Gastroesophageal sphincter (tissue), 4 donors: Measurements from ENCODE around the gene COQ3. TPM values are rescaled to one million over a fixed set of nuclear protein-coding genes. Genes with fewer than 3 reads are reported as not detected.
A peak's percentile ranks its signal among the peaks of the same experiment; 100 is the strongest.

ENCODE experiments used
- ATAC-seq: fragments of 150-250 bp; one replicate; pipeline ENCODE4 v1.9.1; 2016; ENCODE audit warnings: mild to moderate bottlenecking, moderate library complexity
- H3K27ac ChIP-seq, 4 donors: fragments of 200-600 bp; sonication (generic) in 3 of 4; 1 replicate in 3 of 4; 2 replicates in 1 of 4; pipeline ENCODE4 v1.5.1; 2016 to 2019
- H3K27me3 ChIP-seq: fragments of 200-600 bp; sonication (generic); one replicate; pipeline ENCODE4 v1.5.1; 2019
- H3K36me3 ChIP-seq, 2 donors: fragments of 200-600 bp; sonication (generic); one replicate each; pipeline ENCODE4 v1.5.1; 2019; ENCODE audit warnings: control low read depth in 1 of 2
- H3K4me1 ChIP-seq, 3 donors: fragments of 200-600 bp; sonication (generic); 1 replicate in 2 of 3; 2 replicates in 1 of 3; pipeline ENCODE4 v1.5.1; 2016 to 2019; ENCODE audit warnings: control low read depth in 2 of 3
- H3K4me3 ChIP-seq, 2 donors: fragments of 200-600 bp; sonication (generic); one replicate each; pipeline ENCODE4 v1.5.1; 2019; ENCODE audit warnings: mild to moderate bottlenecking in 1 of 2, moderate library complexity in 1 of 2
- H3K9me3 ChIP-seq, 3 donors: fragments of 200-600 bp; sonication (generic); one replicate each; pipeline ENCODE4 v1.5.1; 2017 to 2019; ENCODE audit warnings: control low read depth in 2 of 3
- EP300 ChIP-seq: sonication (generic); formaldehyde crosslinking; IDR thresholded peaks from one replicate; pipeline ENCODE4 v1.6.1; 2017; ENCODE audit warnings: antibody characterized with exemption, mild to moderate bottlenecking
- POLR2A ChIP-seq, 2 donors: fragments of 450-650 bp; IDR thresholded peaks; one replicate each; pipeline ENCODE4 v1.6.1; 2017; ENCODE audit warnings: antibody characterized with exemption in 2 of 2, mild to moderate bottlenecking in 2 of 2, moderate library complexity in 1 of 2
- POLR2AphosphoS5 ChIP-seq: sonication (generic); formaldehyde crosslinking; IDR thresholded peaks from one replicate; pipeline ENCODE4 v1.6.1; 2017; ENCODE audit warnings: antibody characterized with exemption
- WGBS, 2 donors: methylation state at CpG; one replicate each; pipeline ENCODE4 v1.1.5; 2018; ENCODE audit warnings: low coverage in 1 of 2; 5-methylcytosine and 5-hydroxymethylcytosine counted together
- total RNA-seq, 4 donors: library from RNA; depleted of rRNA; stranded (reverse); fragments of >200 nt; gene quantifications; one replicate each; pipeline ENCODE4 v1.1.0, GENCODE V29; 2016
- TF ChIP-seq, protein P1 (sequence below), 4 experiments: fragments of 200-600 bp in 2 of 4; fragments of 450-650 bp in 2 of 4; sonication (generic) in 1 of 4; IDR thresholded peaks; one replicate each; pipeline ENCODE4 v1.5.1; 2017 to 2019; ENCODE audit warnings: antibody characterized with exemption in 4 of 4, mild to moderate bottlenecking in 2 of 4, moderate library complexity in 2 of 4

COQ3 gene
- total RNA-seq, 4 donors from 2014 or later = 3.2 to 13.4 (median 7.8) TPM

DNA sequence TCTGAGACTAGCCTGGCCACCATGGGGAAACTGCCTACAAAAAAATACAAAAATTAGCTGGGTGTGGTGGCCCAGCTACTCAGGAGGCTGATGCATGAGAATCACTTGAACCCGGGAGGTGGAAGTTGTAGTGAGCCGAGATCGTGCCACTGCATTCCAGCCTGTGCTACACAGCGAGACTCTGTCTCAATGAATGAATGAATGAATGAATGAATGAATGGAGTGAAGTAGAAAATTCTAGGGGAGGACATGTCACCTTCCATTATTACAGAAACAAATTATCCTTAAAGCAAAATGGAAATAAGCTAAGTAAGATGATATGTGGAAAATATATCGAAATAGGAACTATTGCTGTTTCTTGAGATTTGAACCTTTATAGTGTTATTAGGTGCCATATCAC is 34.0 kb upstream of the COQ3 start:
- Histone ChIP-seq H3K27ac (no peak overlapping the region), H3K4me3 (no peak overlapping the region), H3K27me3 (no peaks in the 10 kb centered on the region), H3K36me3 (peaks cover 0 to 18% of the 10 kb centered on the region in 2 donors), H3K4me1 (peaks cover 17 to 40% (median 23%) of the 10 kb centered on the region in 3 donors), H3K9me3 (no peaks in the 10 kb centered on the region)
- no peak for ATAC-seq
- WGBS, 2 donors = 94 to 100% methylated on average over 3 to 5 of the region's 5 CpGs
- no peak for TF ChIP-seq POLR2A (IDR thresholded peaks at IDR 0.05)
- no peak for TF ChIP-seq POLR2AphosphoS5
- TF ChIP-seq, protein P1, sequence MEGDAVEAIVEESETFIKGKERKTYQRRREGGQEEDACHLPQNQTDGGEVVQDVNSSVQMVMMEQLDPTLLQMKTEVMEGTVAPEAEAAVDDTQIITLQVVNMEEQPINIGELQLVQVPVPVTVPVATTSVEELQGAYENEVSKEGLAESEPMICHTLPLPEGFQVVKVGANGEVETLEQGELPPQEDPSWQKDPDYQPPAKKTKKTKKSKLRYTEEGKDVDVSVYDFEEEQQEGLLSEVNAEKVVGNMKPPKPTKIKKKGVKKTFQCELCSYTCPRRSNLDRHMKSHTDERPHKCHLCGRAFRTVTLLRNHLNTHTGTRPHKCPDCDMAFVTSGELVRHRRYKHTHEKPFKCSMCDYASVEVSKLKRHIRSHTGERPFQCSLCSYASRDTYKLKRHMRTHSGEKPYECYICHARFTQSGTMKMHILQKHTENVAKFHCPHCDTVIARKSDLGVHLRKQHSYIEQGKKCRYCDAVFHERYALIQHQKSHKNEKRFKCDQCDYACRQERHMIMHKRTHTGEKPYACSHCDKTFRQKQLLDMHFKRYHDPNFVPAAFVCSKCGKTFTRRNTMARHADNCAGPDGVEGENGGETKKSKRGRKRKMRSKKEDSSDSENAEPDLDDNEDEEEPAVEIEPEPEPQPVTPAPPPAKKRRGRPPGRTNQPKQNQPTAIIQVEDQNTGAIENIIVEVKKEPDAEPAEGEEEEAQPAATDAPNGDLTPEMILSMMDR (IDR thresholded peaks at IDR 0.05) = no peak
- TF ChIP-seq EP300 = no peak

DNA sequence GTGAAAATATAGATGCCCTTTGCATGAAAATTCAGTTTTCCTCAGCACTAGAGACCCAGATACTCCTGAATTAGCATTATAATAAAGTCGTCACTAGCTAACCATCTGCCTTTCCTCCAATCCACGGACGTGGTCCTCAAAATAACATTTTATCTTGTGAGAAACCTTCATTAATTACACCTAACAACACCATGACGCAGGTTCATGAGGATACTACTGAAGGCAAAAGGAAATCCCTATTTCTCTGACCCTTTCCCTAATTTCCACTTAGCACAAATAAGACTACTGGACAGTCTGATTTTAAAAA is 32.4 kb upstream of the COQ3 start:
- TF ChIP-seq POLR2A (IDR thresholded peaks at IDR 0.05) = no peak
- no peak for TF ChIP-seq POLR2AphosphoS5
- TF ChIP-seq, protein P1 (IDR thresholded peaks at IDR 0.05) = no peak
- TF ChIP-seq EP300 = no peak
- no peak for ATAC-seq
- H3K27ac ChIP-seq = peak overlapping the region; percentile 95 to 100 (median 98)
- 22 to 23% methylated on average over 4 of the region's 4 CpGs for WGBS, 2 donors
- peaks cover 21 to 55% (median 31%) of the 10 kb centered on the region in 3 donors for H3K4me1 ChIP-seq
- peaks cover 0 to 10% of the 10 kb centered on the region in 2 donors for H3K36me3 ChIP-seq
- H3K4me3 ChIP-seq = peak overlapping the region; percentile 70 to 88
- H3K9me3 ChIP-seq = no peaks in the 10 kb centered on the region
- no peaks in the 10 kb centered on the region for H3K27me3 ChIP-seq

DNA sequence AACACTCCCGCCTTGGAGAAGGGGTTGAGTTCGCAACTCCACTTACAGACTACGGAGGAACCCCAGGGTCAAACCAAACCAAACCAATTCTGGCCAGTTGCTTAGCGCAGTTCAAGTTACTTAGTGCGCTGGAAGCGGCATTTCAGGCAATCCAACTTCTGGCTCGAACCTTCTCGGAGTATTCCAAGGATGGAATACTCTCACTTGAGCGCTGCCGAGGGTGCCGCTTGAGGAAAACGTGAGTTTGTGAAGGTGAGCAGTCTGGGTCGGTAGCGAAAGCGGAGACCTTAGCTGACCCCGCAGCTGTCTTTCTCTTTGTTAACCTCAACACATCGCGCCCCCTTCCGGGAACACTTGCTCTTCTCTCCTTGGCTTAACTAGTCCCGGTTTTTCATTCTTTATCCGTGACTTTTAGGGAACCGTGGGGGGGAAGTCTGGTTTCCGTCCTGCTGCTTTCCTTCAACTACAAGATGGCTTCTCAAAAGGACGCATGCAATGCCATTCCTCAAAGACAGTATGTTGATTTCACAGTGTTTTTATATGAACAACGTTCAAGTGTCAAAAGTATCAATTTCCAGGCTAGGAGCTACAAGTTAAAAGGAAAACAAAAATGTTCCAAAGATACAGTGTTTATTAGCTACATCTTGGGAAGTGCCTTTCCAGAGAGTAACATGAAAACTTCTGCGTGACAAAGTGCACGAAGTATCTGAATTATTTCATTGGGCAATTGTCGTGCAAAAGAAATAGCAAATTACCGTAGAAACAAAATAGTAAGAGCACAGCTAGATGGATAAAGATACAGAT is 31.9 kb upstream of the COQ3 start:
- peak; percentile 84 for ATAC-seq
- H3K27me3 ChIP-seq = no peaks in the 10 kb centered on the region
- H3K36me3 ChIP-seq = peaks cover 0 to 4% of the 10 kb centered on the region in 2 donors
- no peaks in the 10 kb centered on the region for H3K9me3 ChIP-seq
- peaks cover 22 to 61% (median 37%) of the 10 kb centered on the region in 3 donors for H3K4me1 ChIP-seq
- 1% methylated on average over 21 to 29 of the region's 29 CpGs for WGBS, 2 donors
- peak overlapping the region; percentile 95 to 100 (median 98) for H3K27ac ChIP-seq
- TF ChIP-seq, protein P1 (IDR thresholded peaks at IDR 0.05) = peak; percentile 12 to 68 (median 44)
- no peak for TF ChIP-seq POLR2AphosphoS5
- no peak for TF ChIP-seq EP300
- peak in 1 of 2 donors; percentile 27 for TF ChIP-seq POLR2A (IDR thresholded peaks at IDR 0.05)
- peak overlapping the region; percentile 70 to 88 for H3K4me3 ChIP-seq

DNA sequence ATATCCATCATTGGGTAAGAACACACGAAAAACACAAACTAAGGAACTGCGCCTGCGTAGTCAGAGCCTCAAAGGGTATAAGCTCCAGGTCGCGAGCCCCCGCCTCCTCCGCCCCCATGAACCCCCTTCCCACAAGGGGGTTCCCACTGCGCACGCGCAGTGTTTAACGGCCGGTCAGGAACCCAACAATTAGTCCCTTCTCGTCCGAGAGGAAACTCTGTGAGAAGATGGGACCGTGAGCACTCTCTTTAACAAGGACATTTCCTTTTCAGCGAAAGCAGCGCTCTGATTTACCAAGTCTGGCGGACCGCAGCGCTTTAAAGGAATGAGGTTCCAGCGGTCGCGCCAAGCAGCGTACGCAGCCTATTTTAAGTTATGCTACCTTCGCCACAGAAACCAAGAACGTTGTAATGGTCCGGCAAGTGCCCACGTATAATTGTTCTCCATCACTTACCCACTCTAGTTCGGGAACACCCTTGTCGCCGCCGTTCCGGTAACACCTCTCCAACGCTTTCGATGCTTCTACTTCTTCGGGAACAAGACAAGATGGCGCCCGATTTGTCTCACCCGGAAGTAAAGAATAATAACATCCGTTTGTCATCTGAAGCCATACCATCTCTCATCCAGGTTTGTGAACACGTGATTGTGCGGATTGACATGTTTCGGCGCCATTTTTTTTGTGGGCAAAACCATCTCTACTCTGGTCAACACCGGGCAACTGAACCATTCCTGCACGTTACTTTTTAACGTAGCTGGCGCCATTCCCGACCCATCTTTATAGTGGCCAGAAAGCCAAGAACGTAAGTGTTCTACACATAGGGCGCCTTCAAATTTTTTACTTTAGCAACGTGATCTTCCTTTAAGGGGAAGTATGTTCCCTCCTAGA is 31.0 kb upstream of the COQ3 start, which contains the start of gene PNISR:
PNISR (minus strand) TSS at position 548 of the 886 bp plus-strand sequence. CDS start 10,649 bp downstream, outside the sequence.
- peak; percentile 97 for ATAC-seq
- Histone ChIP-seq H3K4me3 (peak within 1 kb of the TSS; percentile 70 to 88), H3K36me3 (no peaks in the 10 kb centered on the region), H3K27ac (peak within 1 kb of the TSS; percentile 95 to 100 (median 98)), H3K4me1 (peaks cover 25 to 69% (median 41%) of the 10 kb centered on the region in 3 donors), H3K27me3 (no peaks in the 10 kb centered on the region), H3K9me3 (no peaks in the 10 kb centered on the region)
- 1% methylated on average over 14 to 41 of the region's 53 CpGs for WGBS, 2 donors
- TF ChIP-seq POLR2AphosphoS5 (peak; percentile 49), EP300 (no peak), POLR2A (IDR thresholded peaks at IDR 0.05) (peak in 1 of 2 donors; percentile 53)

DNA sequence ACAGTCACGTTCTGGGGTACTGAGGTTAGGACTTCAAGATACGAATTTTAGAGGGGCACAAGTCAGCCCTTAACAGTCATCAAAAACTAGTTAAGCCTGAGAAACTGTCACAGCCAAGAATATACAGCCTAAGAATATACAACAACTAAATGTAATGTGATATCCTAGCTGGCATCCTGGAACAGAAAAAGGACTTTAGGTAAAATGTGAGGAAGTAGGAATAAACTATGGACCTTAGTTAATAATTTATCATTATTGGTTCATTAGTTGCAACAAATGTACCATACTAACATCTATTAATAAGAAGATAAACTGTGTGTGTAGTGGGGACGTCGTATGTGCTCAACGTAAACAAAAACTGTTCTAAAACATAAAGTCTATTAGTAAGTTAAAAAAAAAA is 30.0 kb upstream of the COQ3 start:
- Histone ChIP-seq H3K4me3 (peak overlapping the region; percentile 70 to 88), H3K9me3 (no peaks in the 10 kb centered on the region), H3K27ac (peak overlapping the region in 3 of 4 donors; percentile 95 to 100 (median 96)), H3K36me3 (no peaks in the 10 kb centered on the region), H3K4me1 (peaks cover 25 to 79% (median 41%) of the 10 kb centered on the region in 3 donors), H3K27me3 (no peaks in the 10 kb centered on the region)
- no peak for TF ChIP-seq POLR2A (IDR thresholded peaks at IDR 0.05)
- no peak for TF ChIP-seq EP300
- no peak for TF ChIP-seq POLR2AphosphoS5
- TF ChIP-seq, protein P1 (IDR thresholded peaks at IDR 0.05) = no peak
- 13 to 25% methylated on average over 4 to 5 of the region's 5 CpGs for WGBS, 2 donors
- ATAC-seq = no peak
